Inferior parietal cortex (tissue), 1 donor: ENCODE measurements around the gene LRRC7.
A peak's percentile ranks its signal among the peaks of the same experiment; 100 is the strongest.
"Not testable (repeated sequence)": the region's sequence is repeated elsewhere in the genome, so short reads cannot be mapped to it uniquely, and the experiment has no call there.

Experiments
- DNase-seq: peaks from one replicate; pipeline ENCODE4 v3.0.0-alpha.2; 2016; ENCODE audit errors: extremely low spot score

Gene LRRC7

GRCh38 chr1:70041317-70042045 lies 473.8 kb downstream of the LRRC7 start:
- no peak for DNase-seq

- DNase-seq, result peak; percentile 55
These were observed 474.5 kb downstream of the LRRC7 start for GRCh38 chr1:70042090-70042731.

- DNase-seq, result no peak
These were observed 476.1 kb downstream of the LRRC7 start for GRCh38 chr1:70043804-70044203.

- no peak for DNase-seq
These were observed 477.1 kb downstream of the LRRC7 start for GRCh38 chr1:70044832-70045231.

- not testable (repeated sequence) for DNase-seq
These were observed 477.9 kb downstream of the LRRC7 start for GRCh38 chr1:70045581-70045980.

- DNase-seq, result no peak
These were observed 480.8 kb downstream of the LRRC7 start for GRCh38 chr1:70048336-70049094.

- DNase-seq, result no peak
These were observed 484.2 kb downstream of the LRRC7 start for GRCh38 chr1:70051926-70052325.

- no peak for DNase-seq
These were observed 489.8 kb downstream of the LRRC7 start for GRCh38 chr1:70057500-70057899.

- no peak for DNase-seq
These were observed 493.5 kb downstream of the LRRC7 start for GRCh38 chr1:70061231-70061630.

- no peak for DNase-seq
These were observed 496.1 kb downstream of the LRRC7 start for GRCh38 chr1:70063861-70064260.

- no peak for DNase-seq
These were observed 499.0 kb downstream of the LRRC7 start for GRCh38 chr1:70066711-70067110.

GRCh38 chr1:70071601-70072000 lies 503.9 kb downstream of the LRRC7 start:
- no peak for DNase-seq

- no peak for DNase-seq
These were observed 504.6 kb downstream of the LRRC7 start for GRCh38 chr1:70072231-70072751.

- DNase-seq, result no peak
These were observed 508.0 kb downstream of the LRRC7 start for GRCh38 chr1:70075761-70076160.

- no peak for DNase-seq
These were observed 509.3 kb downstream of the LRRC7 start for GRCh38 chr1:70077066-70077465.

- DNase-seq, result no peak
These were observed 511.8 kb downstream of the LRRC7 start for GRCh38 chr1:70079546-70079945.

- no peak for DNase-seq
These were observed 515.8 kb downstream of the LRRC7 start for GRCh38 chr1:70083519-70083918.

- no peak for DNase-seq
These were observed 516.7 kb downstream of the LRRC7 start for GRCh38 chr1:70084314-70084915.

- DNase-seq, result no peak
These were observed 517.8 kb downstream of the LRRC7 start for GRCh38 chr1:70085521-70085920.

GRCh38 chr1:70086897-70087296 lies 519.2 kb downstream of the LRRC7 start:
- DNase-seq, result no peak

GRCh38 chr1:70090141-70090540 lies 522.4 kb downstream of the LRRC7 start:
- DNase-seq, result no peak

GRCh38 chr1:70090875-70091274 lies 523.2 kb downstream of the LRRC7 start:
- DNase-seq, result no peak
